Inferior parietal cortex (tissue), 1 donor: ENCODE results near the gene CIART.
"Not testable (repeated sequence)": the region's sequence is repeated elsewhere in the genome, so short reads cannot be mapped to it uniquely, and the experiment has no call there.

Source experiments
- DNase-seq: peaks from one replicate; pipeline ENCODE4 v3.0.0-alpha.2; 2016; ENCODE audit errors: extremely low spot score

CIART gene, protein sequence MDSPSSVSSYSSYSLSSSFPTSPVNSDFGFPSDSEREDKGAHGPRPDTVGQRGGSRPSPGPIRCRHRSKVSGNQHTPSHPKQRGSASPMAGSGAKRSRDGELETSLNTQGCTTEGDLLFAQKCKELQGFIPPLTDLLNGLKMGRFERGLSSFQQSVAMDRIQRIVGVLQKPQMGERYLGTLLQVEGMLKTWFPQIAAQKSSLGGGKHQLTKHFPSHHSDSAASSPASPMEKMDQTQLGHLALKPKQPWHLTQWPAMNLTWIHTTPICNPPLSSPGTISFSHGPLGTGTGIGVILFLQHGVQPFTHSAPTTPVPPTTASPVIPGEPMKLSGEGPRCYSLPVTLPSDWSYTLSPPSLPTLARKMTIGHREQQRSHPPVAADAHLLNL

GRCh38 chr1:150281758-150282557 lies at the start of gene CIART:
CIART (plus strand) TSS chr1:150282554; CDS start chr1:150283268, 714 bp downstream.
- peak; percentile 96 for DNase-seq

GRCh38 chr1:150232921-150233320 lies 49.4 kb upstream of the CIART start:
- not testable (repeated sequence) for DNase-seq

DNA sequence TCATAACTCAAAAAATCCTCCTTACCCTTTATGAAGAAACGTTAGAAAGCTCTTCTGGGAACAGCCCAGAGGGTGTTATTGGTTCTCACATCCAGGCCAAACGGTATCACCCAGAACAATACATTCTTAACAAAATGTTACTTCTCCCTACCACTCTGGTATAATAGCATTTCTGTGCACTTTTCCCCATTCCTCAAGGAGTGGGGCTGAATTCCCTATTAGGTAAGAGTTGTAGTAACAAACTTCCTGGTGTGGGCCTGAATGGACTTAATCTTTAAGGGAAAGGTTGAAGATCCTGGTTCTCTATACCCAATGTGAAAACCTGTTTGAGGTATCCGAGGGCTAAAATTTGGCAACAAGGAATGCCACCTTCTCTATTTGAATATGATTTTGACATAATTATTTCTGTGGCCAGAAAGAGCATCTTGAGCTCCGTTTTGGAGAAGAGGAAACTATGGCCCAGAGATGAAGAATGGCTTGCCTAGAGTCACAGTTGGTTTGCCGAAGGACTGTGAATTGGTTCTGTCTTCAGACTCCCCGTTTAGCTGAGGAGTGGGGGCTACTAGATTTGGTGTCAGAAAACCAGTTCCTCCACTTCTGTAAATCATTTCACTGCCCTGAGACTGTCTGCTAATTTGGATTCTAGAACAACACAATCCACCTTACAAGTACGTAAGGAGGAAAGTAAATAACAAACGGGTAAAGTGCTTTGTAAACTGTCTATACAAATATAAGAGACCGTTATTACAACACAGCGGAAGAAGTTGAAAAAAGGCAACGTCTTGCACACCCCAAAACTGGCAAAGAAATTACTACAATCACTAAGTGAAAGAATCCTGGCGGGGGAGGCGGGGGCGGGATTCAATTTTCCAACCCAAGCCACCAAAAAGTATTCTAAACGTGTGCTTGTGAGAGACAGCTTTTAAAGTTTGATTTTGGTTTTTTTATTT lies 48.7 kb upstream of the CIART start:
- peak; percentile 20 for DNase-seq

GRCh38 chr1:150234309-150234565 lies 48.1 kb upstream of the CIART start:
- DNase-seq: no peak

GRCh38 chr1:150234566-150235293 lies 47.6 kb upstream of the CIART start:
- DNase-seq: peak; percentile 73

DNA sequence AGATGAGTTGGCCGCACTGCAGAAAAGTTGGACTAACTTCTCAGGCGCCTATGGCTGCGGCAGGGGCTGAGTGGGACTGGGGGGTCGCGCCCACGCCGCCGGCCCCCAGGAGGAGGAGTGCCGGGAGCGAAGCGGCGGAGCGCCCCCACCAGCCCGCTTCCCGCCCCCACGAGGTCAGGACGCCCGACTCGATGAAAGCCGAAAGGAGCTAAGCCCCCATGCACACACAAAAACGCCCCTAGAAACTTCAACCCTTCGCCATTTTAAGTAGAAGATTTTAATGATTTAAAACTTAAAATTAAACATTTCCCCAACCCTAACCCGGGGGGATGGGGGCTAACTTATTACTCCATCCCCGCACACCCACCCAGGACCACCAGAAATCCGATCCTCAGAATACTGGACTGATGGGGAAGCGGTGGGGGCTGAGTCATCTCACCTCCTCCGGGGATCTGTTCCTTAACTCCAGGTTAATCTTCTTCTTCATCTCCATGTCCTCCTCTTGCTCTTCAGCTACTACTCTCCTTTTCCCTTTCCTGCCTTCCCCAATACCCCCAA lies 47.0 kb upstream of the CIART start:
- DNase-seq: no peak

DNA sequence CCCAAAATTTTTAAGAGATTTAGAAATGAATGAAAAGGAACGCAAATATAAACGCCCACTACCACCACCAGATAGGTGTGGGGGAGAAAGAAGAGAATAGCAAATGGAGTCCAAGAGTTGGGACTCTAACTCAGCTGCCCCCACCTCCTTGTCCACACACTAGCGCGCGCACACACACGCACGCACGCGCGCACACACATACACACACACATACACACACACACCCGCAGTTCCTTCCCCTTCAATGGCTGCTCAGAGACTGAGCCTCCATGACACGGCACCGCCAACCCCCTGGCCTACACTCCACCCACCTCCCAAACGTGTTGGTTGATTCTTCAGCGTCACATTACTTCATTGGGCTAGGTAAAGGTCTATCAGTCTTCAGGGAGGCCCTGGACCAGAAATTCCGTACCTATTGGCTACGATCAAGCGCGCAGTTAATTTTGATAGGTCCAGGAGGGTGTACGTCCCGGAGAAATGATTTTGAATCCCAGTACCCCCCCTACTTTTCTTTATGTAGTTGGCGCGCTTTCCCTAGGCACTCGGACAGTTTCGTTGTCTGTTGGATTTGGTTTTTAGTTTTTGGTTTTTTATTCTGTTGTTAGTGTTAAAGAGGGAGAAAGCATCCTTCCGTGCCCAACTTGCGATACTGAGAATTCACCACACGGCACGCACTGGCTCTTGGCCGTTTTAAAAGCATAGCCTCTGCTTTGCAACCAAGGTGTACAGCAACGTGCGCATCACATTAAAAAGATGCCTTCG lies 46.3 kb upstream of the CIART start, which contains the start of gene ANP32E:
ANP32E (minus strand) TSS at position 261 of the 762 bp plus-strand sequence. CDS start 326 bp downstream, outside the sequence.
- DNase-seq: peak; percentile 98

GRCh38 chr1:150236614-150237100 lies 45.7 kb upstream of the CIART start:
- DNase-seq: no peak

GRCh38 chr1:150237176-150237575 lies 45.2 kb upstream of the CIART start:
- DNase-seq: not testable (repeated sequence)

DNA sequence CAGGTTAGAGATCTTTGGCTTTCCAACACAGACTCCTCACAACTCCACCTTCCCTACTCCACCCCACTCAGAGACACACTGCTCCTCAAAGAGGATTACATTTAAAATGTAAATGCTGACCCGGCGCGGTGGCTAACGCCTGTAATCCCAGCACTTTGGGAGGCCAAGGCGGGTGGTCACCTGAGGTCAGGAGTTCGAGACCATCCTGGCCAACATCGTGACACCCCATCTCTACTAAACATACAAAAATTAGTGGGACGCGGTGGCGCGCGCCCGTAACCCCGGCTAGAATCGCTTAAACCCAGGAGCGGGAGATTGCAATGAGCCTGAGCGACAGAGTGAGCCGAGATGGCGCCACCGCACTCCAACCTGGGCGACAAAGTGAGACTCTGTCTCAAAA lies 44.6 kb upstream of the CIART start:
- DNase-seq: no peak

- DNase-seq: no peak
These were observed 39.4 kb upstream of the CIART start for GRCh38 chr1:150243003-150243402.

DNA sequence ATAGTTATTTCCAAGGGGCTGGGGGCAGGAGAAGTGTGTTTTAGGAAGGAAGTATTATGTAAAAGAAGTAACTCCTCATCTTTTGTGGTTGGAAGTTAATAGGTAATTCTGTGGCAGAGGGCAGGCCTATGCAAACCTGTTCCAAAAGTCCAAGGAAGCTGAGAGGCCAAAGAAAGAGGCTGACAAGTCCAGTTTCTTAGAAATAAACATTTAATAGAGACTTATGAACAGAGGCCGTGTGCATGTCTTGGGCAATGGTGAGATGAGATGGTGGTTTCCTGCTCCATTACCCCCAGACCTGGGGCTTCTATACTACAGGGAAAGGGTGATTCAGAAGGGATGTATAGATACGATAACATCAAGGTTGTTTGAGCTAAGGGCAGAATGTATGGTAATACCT lies 32.4 kb upstream of the CIART start:
- DNase-seq: no peak

GRCh38 chr1:150256198-150256553 lies 26.2 kb upstream of the CIART start:
- DNase-seq: no peak

DNA sequence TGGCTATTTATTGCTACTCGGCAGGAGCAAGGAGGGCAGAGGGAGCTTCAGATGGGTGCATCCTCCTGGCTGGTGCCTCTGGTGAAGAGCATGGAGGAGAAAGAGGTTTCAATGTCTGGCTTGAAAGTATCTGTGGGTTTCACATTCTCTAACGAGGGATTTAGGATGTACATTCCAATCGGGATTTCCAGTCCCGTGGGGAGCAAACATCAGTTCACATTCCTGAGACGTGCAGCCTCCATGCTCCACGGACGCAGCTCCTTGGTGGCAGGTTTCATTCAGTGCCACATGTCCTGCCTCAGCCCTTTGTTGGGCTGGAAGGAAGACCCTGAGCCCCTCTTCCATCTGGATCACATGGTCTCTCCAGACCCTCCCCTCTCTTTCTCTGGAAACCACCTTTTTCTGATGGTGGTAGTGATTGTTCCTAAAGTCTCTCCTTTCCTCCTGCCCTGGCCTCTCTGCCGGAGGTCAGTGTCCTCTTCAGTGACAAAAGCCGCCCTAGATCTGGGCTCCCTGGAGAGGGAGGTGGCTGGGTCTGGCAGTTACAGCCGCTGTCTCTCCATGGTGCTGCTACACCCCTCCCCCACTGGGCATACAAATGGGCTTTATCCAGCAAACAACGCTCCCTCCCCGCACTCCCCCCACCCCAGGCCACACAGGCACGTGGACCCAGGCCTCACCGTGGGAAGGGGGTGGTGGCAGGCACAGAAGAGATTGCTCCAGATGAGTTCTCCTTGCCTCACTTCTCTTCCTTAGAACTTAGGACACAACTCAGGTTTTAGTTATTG lies 25.6 kb upstream of the CIART start:
- peak; percentile 49 for DNase-seq

GRCh38 chr1:150257624-150258585 lies 24.4 kb upstream of the CIART start, which contains the start of gene CA14:
CA14 (plus strand) TSS chr1:150257774; CDS start chr1:150258129, 355 bp downstream.
- peak; percentile 30 for DNase-seq

- DNase-seq: no peak
These were observed 23.1 kb upstream of the CIART start for GRCh38 chr1:150259217-150259616.

DNA sequence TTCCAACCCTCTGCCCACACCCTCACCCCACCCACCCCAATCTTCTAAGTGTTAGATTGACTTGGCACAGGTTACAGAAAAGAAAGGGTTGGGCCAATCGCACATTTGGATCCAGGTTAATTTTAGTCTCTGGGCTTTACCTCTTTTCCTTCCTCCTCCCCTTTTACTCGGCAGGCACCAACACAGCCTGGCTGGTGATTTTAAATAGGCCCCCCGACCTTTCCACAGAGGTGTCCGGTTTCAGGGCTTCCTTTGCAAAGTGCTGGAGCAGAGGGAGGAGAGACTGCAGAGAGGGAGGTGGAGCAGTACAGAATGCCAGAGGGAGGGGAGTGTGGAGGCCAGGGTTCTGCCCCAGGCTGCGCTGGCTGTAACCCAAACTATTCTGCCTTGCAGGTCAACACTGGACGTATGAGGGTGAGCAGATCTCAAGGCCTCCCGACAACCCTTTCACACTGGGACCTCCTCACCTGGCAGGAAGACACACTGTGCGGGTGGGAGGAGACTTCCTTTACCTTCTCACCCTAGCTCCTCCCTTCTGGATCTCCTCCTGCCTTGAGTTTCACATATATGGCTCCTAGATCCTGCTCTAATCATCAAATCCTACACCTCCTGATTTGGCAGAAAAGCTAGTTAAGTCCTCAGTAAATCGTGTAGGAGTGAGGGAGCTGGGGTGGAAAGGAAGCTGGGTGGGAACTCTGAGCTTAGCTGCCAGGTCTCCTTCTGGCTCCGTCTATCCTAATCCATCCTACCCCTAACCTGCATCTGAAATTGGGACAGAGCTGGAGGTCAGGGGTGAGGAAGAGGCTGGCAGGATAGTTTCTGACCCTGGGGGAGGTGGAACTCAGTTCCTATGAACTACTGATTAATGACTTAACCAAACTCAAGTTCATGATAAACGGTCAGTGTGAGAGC lies 22.3 kb upstream of the CIART start:
- no peak for DNase-seq
